K562 (cell line): ENCODE results near the gene OR51V1. TPM values are rescaled to one million over a fixed set of nuclear protein-coding genes. Genes with fewer than 3 reads are reported as not detected.

Experiments
- ATF7 ChIP-seq: fragments of 450-650 bp; IDR thresholded peaks from 2 replicates; pipeline ENCODE4 v1.7.1; 2014; ENCODE audit warnings: mild to moderate bottlenecking, moderate library complexity
- CCNT2 ChIP-seq: IDR thresholded peaks from 2 replicates; pipeline ENCODE4 v1.6.1; 2011; ENCODE audit warnings: borderline replicate concordance, low read depth, mild to moderate bottlenecking, moderate library complexity, mixed read lengths, low read length; ENCODE audit not compliant: insufficient read length; ENCODE audit errors: extremely low read depth
- CREM ChIP-seq: IDR thresholded peaks from 2 replicates; pipeline ENCODE4 v1.6.1; 2014; ENCODE audit warnings: antibody characterized with exemption, low read depth
- E2F1 ChIP-seq: sonication (generic); formaldehyde crosslinking; IDR thresholded peaks from 2 replicates; pipeline ENCODE4 v1.8.1; 2023; ENCODE audit warnings: mild to moderate bottlenecking, missing genetic modification reagents, moderate library complexity
- EP300 ChIP-seq: IDR thresholded peaks from 2 replicates; pipeline ENCODE4 v1.6.1; 2012; ENCODE audit warnings: low read length, improper control_type of control experiment
- ETS1 ChIP-seq: conservative IDR thresholded peaks from 2 replicates; pipeline ENCODE4 v1.6.1; 2011; ENCODE audit warnings: low read depth, mild to moderate bottlenecking, low read length; ENCODE audit not compliant: control insufficient read depth
- HDAC8 ChIP-seq: fragments of 450-650 bp; IDR thresholded peaks from 2 replicates; pipeline ENCODE4 v1.6.1; 2016; ENCODE audit warnings: mild to moderate bottlenecking, missing genetic modification characterization, moderate library complexity, missing compliant biosample characterization
- HMBOX1 ChIP-seq: sonication (generic); IDR thresholded peaks from 2 replicates; pipeline ENCODE4 v1.6.1; 2016
- ILF3 ChIP-seq: fragments of 450-650 bp; IDR thresholded peaks from 2 replicates; pipeline ENCODE4 v1.6.1; 2018; ENCODE audit warnings: antibody characterized with exemption, mild to moderate bottlenecking, moderate library complexity, borderline replicate concordance
- MCM2 ChIP-seq: fragments of 450-650 bp; IDR thresholded peaks from 2 replicates; pipeline ENCODE4 v1.6.1; 2017; ENCODE audit warnings: low read depth, mild to moderate bottlenecking
- NR2C2 ChIP-seq, 2 experiments: fragments of 200-800 bp in 1 of 2; sonication (Bioruptor generic) in 1 of 2; sonication (generic) in 1 of 2; formaldehyde crosslinking in 1 of 2; IDR thresholded peaks; 2 replicates each; pipeline versions ENCODE4 v1.6.1 to v1.8.0; 2016 to 2022; ENCODE audit warnings: mild to moderate bottlenecking in 1 of 2, missing compliant biosample characterization in 1 of 2, missing genetic modification characterization in 1 of 2, missing genetic modification reagents in 1 of 2
- PML ChIP-seq: IDR thresholded peaks from 2 replicates; pipeline ENCODE4 v1.6.1; 2012; ENCODE audit warnings: low read length, inconsistent platforms
- RBM39 ChIP-seq: fragments of 200-400 bp; formaldehyde crosslinking; optimal IDR thresholded peaks from 2 replicates; pipeline ENCODE3; 2018; ENCODE audit warnings: low read depth, low read length
- SIX5 ChIP-seq, 2 experiments: IDR thresholded peaks; 2 replicates each; pipeline ENCODE4 v1.6.1; 2011; ENCODE audit warnings: low read length in 2 of 2, borderline replicate concordance in 1 of 2, low read depth in 1 of 2, mild to moderate bottlenecking in 1 of 2, moderate library complexity in 1 of 2; ENCODE audit not compliant: insufficient read depth in 1 of 2
- SOX6 ChIP-seq: fragments of 450-650 bp; IDR thresholded peaks from 2 replicates; pipeline ENCODE4 v1.6.1; 2014; ENCODE audit warnings: mild to moderate bottlenecking
- TCFL5 ChIP-seq: fragments of 250-450 bp; sonication (Bioruptor Pico); conservative IDR thresholded peaks from 2 replicates; pipeline ENCODE4 v1.6.1; 2021; ENCODE audit warnings: mild to moderate bottlenecking, moderate library complexity, matching md5 sums
- ZBTB11 ChIP-seq, 3 experiments: fragments of 200-800 bp in 1 of 3; fragments of 250-450 bp in 1 of 3; fragments of 450-650 bp in 1 of 3; sonication (Bioruptor Pico) in 1 of 3; sonication (Bioruptor generic) in 1 of 3; formaldehyde crosslinking in 1 of 3; IDR thresholded peaks; 2 replicates each; pipeline versions ENCODE4 v1.6.1 to v1.8.0; 2016 to 2022; ENCODE audit warnings: mild to moderate bottlenecking in 2 of 3, missing genetic modification characterization in 2 of 3, missing compliant biosample characterization in 1 of 3, moderate library complexity in 1 of 3
- ZBTB8A ChIP-seq: fragments of 450-650 bp; IDR thresholded peaks from 2 replicates; pipeline ENCODE4 v1.6.1; 2018; ENCODE audit warnings: mild to moderate bottlenecking, moderate library complexity; ENCODE audit not compliant: partially characterized antibody
- ZFP36 ChIP-seq: fragments of 150-350 bp; IDR thresholded peaks from 2 replicates; pipeline ENCODE4 v1.6.1; 2018; ENCODE audit warnings: low read length, low read depth; ENCODE audit not compliant: partially characterized antibody
- ZNF282 ChIP-seq: sonication (generic); formaldehyde crosslinking; IDR thresholded peaks from 2 replicates; pipeline ENCODE4 v1.8.1; 2023; ENCODE audit warnings: missing genetic modification reagents
- ZNF507 ChIP-seq: conservative IDR thresholded peaks from 2 replicates; pipeline ENCODE4 v1.6.1; 2017; ENCODE audit warnings: missing genetic modification characterization, missing compliant biosample characterization
- ZNF764 ChIP-seq: fragments of 250-450 bp; sonication (Bioruptor Pico); IDR thresholded peaks from 2 replicates; pipeline ENCODE4 v1.4.0; 2020; ENCODE audit warnings: low read depth, mild to moderate bottlenecking, moderate library complexity
- polyA plus RNA-seq, 8 experiments: library from polyadenylated mRNA; depleted of rRNA in 4 of 8; stranded (reverse) in 5 of 8; unstranded in 3 of 8; fragments of >200 nt; fragmentation: Nextera tagmentation in 2 of 8; fragmentation: Illumina TruSeq in 1 of 8; extraction: Ambion mirVana in 2 of 8; extraction: Trizol in 1 of 8; gene quantifications; 2 replicates each; pipeline versions ENCODE4 v1.2.1 to v1.2.3, GENCODE V29; 2011 to 2014; ENCODE audit warnings: inconsistent platforms in 1 of 8, missing spikeins in 1 of 8
- total RNA-seq, 7 experiments: library from RNA; depleted of rRNA in 6 of 7; stranded (reverse); fragments of >200 nt in 6 of 7; fragmentation: Illumina TruSeq in 2 of 7; extraction: Trizol in 2 of 7; gene quantifications; 2 replicates each; pipeline versions ENCODE4 v1.2.1 to v1.2.3, GENCODE V29; 2011 to 2021; ENCODE audit warnings: low replicate concordance in 1 of 7

OR51V1 gene
- total and polyA plus RNA-seq, 9 of the 15 experiments (the other 6 are each of a cell fraction or from before 2014, with no cell fraction given), result not detected

GRCh38 chr11:5234381-5234834 lies 33.9 kb upstream of the OR51V1 start, which contains the start of gene HBD (continued):
- TF ChIP-seq ZFP36 (peak; percentile 22), ZBTB11 (CRISPR knock-in tag; IDR thresholded peaks at IDR 0.05) (0 out of 6 replicates have a peak, but pooled peaks of 1 of the 3 experiments have one; percentile 22), ETS1 (no peak), ZNF282 (CRISPR knock-in tag) (no peak), EP300 (peak; percentile 57; the same call in 1 of the 2 replicates), ATF7 (0 out of 2 replicates have a peak, but pooled peaks have one; percentile 41), MCM2 (no peak), HDAC8 (tag) (no peak), SOX6 (peak; percentile 74; the same call in 1 of the 2 replicates), RBM39 (no peak), NR2C2 (CRISPR knock-in tag; IDR thresholded peaks at IDR 0.05) (no peak), NR2C2 (tag; IDR thresholded peaks at IDR 0.05) (peak; percentile 28; the same call in 1 of the 2 replicates), ZBTB8A (no peak), HMBOX1 (peak; percentile 91), PML (no peak), ZNF764 (CRISPR knock-in tag) (no peak), ZNF507 (no peak), CREM (peak; percentile 5; the same call in 1 of the 2 replicates), ILF3 (no peak), E2F1 (CRISPR knock-in tag) (no peak), TCFL5 (no peak), CCNT2 (peak; percentile 26), SIX5 (IDR thresholded peaks at IDR 0.05; ENCODE audit: borderline replicate concordance in 1 of 2, insufficient read depth in 1 of 2, low read depth in 1 of 2, low read length in 2 of 2) (no peak)
